DMS79 (cell line): ENCODE results near the gene CBL.
"Not testable (repeated sequence)": the region's sequence is repeated elsewhere in the genome, so short reads cannot be mapped to it uniquely, and the experiment has no call there.

Experiments
- DNase-seq: peaks from one replicate; lab custom pipeline; 2025; lab: John Stamatoyannopoulos, UW

The CBL gene

DNA sequence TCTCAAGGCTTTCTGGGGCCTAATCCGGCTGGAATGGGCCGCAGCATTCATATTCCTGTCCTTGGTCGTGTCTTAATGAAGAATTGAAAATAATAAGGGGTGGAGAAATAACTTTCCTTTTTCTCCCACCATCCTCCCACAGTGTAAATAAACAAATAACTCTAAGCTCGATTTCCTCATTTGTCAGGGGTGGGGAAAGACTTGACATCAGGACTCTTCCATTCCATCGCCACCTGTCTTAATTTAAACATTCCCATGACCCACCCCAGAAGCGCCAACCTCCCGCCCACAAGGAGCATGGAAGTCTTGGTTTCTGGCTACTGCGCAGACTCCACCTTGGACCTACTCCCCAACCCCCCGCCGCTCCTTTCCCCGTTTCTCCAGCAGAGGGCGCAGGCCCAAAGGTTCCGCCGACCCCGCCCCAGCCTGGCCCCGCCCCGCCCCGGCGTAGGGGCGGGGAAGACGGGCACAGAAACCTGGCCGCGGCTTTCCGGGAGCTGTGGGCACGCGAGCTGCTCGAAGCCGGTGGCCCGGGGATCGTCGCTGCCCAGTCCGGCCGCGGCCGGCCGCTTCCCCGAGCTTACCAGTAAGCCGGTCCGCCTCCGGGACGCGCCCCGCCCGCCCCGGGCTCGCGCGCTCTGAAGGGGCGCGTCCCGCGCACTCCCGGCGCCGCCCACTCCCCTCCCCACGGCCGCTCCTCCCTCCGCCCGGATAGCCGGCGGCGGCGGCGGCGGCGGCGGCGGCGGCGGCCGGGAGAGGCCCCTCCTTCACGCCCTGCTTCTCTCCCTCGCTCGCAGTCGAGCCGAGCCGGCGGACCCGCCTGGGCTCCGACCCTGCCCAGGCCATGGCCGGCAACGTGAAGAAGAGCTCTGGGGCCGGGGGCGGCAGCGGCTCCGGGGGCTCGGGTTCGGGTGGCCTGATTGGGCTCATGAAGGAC lies at the start of gene CBL:
Gene CBL (plus strand): TSS at position 766 of the 937 bp plus-strand sequence. CDS start 79 bp downstream, at position 845.
- peak; percentile 88 for DNase-seq

DNA sequence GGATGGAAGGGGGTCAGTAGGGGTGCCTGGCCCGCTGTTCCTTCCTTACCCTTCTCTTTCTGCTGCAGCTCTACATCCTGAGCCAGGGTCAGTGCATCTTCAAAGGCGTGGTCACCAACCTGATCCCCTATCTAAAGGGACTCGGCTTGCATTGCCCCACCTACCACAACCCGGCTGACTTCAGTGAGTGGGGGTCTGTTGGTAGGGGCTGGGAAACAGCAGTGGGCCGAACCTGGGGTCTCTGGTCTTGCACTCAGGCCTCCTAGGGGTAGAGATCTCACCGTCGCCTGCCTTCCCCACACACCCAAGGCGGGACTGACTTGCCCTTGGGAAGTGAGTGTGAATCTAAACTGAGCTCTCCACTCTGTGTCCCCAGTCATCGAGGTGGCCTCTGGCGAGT lies 49.6 kb upstream of the CBL start:
- no peak for DNase-seq

DNA sequence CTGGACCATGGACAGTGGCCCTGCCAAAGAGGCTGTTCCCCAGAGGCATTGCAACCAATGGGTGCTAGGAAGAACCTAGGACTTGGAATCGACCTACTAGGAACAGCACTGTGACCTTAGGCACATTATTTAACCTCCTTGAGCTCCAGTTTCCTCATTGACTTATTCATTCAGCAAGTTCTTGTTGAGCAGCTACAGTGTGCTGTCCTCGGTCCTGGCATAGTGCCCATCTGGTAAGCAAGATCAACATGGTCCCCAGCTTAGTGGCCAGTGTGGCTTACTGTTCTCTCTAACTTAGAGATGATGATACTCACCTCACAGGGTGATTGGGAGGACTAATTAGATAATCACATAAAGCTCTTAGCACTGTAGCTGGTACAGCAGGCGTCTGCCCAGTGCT lies 49.1 kb upstream of the CBL start:
- DNase-seq = no peak

DNA sequence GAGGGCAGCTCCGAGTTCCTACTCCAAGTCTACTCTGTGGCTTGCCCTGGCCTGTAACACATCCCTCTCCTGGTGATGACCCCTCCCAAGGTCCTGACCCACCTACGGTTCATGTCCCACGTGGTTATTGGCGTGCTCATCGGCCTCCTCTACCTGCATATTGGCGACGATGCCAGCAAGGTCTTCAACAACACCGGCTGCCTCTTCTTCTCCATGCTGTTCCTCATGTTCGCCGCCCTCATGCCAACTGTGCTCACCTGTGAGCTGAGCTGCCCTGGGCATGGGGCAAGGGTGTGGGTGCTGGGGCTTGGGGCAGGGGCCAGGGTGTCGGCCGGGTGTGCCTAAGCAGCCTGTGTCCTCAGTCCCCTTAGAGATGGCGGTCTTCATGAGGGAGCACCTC lies 47.7 kb upstream of the CBL start:
- DNase-seq = no peak

DNA sequence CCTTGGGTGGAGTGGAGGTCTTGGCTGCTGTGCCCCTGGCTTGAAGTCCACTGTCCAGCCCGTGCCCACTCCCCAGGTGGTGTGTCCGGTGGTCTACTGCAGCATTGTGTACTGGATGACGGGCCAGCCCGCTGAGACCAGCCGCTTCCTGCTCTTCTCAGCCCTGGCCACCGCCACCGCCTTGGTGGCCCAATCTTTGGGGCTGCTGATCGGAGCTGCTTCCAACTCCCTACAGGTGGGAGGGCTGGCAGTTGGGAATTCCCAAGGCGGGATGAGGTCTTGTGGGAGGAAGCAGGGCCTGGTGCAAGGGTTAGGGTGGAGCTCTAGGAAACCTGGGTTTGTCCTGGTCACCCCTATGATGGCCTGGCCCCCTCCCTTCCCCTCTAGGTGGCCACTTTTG lies 46.0 kb upstream of the CBL start:
- no peak for DNase-seq

DNA sequence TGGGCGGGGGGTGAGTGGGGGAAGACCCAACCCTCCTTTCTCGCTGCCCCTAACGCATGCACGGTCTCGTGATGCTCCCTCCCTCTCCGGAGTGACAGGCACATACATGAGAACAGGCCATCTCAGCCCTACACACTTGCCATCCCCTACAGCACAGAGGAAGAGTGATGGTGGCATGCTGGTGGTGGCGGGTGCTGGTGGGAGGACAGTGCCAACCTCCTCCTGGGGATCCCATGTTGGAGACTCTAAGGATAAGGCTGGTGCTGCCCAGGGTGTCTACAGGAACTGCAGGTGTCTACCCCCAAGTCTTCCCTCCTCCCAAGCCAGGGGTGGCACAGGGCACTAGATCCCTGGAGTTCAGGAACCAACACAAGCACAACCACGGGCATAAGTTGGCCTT lies 44.3 kb upstream of the CBL start:
- DNase-seq = no peak

DNA sequence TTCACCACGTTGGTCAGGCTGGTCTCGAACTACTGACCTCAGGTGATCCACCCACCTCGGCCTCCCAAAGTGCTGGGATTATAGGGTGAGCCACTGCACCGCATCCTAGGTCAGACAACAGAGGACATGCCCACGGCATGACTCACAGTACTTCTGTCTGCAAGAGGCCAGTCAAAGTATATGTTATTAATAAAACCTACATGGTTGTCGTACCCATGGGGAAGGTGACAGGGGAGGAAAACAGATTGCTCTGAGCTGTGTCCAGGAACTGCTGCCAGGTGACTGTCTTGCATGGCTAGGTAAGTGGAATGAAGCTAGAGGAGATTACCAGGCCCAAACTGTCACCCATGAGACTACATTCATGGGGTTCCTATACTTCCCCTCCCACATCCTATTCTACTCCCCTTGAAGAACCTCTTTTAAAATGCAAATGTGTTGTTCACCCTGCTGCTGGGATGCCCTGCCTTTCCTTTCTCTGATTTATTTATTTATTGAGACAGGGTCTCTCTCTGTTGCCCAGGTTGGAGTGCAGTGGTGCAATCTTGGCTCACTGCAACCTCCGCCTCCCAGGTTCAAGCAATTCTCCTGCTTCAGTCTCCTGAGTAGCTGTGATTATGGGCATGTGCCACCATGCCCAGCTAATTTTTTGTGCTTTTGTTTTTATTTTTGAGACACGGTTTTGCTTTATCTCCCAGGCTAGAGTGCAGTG lies 39.6 kb upstream of the CBL start:
- DNase-seq = no peak

DNA sequence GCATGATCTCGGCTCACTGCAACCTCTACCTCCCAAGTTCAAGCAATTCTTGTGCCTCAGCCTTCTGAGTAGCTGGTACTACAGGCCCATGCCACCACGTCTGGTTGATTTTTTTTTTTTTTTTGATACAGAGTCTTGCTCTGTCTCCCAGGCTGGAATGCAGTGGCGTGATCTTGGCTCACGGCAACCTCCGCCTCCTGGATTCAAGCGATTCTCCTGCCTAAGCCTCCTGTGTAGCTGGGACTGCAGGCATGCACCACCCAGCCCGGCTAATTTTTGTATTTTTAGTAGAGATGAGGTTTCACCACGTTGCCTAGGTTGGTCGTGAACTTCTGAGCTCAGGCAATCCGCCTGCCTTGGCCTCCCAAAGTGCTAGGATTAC lies 39.1 kb upstream of the CBL start:
- not testable (repeated sequence) for DNase-seq

DNA sequence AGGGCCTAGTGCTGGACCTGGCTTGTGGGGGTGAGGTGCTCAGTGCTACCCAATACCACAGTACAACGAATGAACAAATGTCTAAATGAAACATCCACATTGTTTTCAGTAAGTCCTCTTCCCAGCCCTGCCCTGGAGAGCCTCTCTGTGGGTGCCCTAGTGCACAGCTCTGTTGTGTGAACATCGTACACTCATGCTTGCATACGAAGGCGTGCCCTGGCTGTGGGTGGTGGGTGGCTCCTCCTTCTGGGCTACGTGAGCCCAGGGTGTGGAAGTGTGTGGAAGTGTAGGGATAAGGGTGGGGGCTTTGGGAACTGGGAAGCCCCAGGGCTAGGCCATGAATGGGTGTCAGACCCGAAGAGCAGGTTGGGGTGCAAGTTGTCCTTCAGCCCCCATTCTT lies 38.2 kb upstream of the CBL start:
- DNase-seq = no peak

DNA sequence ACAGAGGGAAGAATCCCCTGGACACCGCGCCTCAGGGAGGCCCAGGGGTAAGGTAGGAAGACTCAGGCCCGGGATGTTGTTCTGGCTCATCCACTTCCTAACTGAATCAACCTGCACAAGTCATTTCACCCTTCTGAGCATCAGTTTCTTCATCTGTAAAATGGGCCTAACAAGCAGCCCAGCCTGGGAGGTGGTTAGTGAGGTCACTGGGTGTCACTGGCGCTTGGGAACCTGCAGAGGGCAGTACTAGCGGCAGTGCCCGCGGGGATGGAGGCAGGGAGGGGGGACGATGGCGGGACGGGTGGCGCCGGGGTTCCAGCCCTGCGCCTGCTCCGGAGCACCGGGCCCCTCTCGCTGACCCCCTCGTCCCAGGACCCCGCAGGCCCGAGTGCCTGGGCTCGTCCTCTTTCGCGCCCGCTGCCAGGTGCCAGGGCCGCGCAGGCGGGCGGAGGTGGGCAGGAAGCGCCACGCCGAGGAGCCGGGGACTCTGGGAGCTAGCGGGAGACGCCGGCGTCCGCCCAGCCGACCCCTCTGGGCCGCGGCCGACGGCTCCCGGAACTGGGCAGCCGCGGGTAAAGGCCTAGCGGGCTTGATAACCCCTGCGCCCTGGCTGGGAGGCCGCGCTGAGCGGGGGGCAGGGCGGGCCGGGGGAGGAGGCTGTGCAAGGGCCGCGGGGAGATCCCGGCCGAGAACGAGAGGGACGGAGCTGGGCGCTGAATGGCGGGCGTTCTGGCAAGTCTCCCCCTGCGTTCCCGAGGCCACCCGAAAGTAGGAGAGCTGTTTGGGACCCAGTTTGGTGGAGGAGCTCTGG lies 37.5 kb upstream of the CBL start, which contains the start of gene NLRX1:
Gene NLRX1 (plus strand): TSS at position 255 of the 811 bp plus-strand sequence. CDS start 2,679 bp downstream, outside the sequence.
- DNase-seq = peak; percentile 73

DNA sequence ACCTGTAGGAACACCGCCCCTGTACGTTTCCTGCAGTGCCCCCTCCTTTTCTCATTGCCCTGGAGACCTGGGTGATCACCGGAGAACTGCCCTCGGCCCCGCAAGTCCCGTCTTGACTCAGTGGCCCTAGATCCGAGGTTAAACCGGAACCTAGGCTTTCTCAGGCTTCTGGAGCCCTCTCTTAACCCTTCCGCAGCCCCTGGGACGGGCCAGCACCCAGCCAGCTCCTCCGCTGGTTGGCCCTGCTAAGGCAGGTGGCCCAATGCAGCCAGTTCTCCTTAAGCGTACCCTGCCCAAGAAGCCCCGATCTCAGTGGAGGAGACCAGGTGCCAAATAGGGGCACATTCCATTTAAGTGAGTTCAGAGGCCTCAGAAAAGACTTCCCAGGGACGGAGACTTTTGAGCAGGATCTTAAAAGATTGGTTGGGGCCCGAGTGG lies 36.8 kb upstream of the CBL start:
- no peak for DNase-seq

DNA sequence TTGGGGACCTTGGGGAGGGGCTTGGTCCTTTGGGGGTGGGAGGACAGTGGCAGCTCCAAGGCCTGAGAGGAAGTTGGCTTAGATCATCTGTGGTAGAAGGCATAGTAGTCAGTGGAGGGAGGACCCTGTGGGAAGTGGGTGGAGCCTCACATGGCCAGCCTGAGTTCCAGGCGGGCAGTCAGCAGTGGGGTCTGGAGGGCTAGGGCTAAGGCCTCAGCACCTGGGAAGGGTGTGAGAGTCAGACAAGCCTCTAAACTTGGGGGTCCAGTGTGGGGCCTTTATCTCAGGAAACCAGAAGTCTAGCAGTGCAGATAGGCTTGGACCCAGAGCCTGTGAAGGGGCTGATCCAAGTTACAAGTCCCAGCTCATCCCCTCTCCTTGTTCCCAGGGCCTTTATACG lies 33.6 kb upstream of the CBL start:
- no peak for DNase-seq

DNA sequence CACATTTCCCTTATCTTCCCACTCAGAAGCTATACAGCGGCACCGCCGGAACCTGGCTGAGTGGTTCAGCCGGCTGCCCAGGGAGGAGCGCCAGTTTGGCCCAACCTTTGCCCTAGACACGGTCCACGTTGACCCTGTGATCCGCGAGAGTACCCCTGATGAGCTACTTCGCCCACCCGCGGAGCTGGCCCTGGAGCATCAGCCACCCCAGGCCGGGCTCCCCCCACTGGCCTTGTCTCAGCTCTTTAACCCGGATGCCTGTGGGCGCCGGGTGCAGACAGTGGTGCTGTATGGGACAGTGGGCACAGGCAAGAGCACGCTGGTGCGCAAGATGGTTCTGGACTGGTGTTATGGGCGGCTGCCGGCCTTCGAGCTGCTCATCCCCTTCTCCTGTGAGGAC lies 32.7 kb upstream of the CBL start:
- DNase-seq = no peak

DNA sequence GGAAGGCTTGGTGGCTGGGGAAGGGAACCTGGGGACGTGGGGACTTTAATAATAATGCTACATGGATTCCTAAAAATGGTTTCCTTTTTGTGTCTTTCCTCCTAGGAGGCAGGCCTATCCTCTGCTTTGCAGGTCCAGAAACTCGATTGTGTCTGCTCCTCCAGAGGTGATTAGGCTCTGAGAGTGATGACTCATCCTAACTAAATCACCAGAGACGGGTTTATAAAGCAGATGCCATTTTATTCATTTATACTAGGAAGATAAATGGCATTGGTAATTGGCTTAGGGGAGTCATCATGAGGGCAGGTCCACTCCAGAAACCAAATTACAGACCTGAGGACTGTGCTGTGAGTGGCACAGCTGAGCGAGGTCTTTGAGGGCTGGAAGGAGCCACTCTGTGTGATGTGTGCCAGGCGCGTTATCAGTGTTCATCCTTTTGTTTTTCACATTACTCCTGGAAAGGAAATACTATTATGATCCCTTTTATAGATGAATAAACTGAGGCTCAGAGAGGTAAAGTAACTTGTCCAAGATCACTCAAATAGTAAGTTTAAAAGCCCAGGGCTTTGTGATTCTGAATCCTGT lies 30.6 kb upstream of the CBL start:
- no peak for DNase-seq

DNA sequence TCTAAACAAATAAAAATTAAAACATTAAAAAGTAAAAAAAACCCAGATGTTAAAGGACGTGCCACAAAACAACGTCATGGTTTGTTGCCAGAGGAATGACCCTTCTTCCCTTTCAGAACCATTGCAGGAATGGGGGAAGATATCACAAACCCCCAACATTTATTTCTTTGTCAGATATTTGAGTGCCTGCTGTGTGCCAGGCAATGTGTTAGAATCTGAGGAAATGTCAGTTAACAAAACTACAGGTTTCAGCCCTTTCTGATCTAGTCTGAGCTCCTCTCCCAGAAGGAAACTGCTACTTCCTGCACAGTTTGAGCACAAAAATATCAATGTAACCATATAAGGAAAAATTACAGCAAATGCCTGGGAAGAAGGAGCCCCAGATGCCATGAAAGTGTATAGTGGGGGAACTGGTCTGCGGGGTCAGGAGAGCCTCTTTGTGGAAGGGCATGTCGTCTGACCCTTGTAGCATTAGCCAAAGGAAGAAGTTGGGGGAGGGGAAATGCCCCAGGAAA lies 27.9 kb upstream of the CBL start:
- DNase-seq = no peak

DNA sequence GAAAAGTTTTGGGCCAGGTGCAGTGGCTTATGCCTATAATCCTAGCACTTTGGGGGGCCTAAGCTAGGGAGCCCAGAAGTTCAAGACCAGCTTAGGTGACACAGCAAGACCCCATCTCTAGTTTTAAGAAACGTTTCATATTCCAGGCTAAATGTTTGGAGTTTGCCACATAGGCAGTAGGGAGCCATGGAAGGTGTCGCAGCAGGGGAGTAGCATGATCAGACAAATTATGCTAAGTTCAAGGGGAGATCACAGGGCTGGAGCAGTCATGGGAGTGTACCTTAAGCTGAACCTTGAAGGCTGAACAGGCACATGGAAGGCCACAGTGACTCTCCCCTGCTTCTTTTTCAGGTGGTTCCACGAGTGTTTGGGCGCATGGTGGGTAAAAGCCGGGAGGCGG lies 26.8 kb upstream of the CBL start:
- no peak for DNase-seq

DNA sequence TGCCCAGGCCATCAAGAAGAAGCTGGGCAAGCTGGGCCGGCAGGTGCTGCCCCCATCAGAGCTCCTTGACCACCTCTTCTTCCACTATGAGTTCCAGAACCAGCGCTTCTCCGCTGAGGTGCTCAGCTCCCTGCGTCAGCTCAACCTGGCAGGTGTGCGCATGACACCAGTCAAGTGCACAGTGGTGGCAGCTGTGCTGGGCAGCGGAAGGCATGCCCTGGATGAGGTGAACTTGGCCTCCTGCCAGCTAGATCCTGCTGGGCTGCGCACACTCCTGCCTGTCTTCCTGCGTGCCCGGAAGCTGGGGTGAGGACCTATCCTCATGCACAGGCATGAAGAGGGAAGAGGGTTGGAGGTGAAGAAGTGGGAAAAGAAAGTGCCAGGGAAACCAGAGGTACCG lies 26.2 kb upstream of the CBL start:
- DNase-seq = peak; percentile 97

DNA sequence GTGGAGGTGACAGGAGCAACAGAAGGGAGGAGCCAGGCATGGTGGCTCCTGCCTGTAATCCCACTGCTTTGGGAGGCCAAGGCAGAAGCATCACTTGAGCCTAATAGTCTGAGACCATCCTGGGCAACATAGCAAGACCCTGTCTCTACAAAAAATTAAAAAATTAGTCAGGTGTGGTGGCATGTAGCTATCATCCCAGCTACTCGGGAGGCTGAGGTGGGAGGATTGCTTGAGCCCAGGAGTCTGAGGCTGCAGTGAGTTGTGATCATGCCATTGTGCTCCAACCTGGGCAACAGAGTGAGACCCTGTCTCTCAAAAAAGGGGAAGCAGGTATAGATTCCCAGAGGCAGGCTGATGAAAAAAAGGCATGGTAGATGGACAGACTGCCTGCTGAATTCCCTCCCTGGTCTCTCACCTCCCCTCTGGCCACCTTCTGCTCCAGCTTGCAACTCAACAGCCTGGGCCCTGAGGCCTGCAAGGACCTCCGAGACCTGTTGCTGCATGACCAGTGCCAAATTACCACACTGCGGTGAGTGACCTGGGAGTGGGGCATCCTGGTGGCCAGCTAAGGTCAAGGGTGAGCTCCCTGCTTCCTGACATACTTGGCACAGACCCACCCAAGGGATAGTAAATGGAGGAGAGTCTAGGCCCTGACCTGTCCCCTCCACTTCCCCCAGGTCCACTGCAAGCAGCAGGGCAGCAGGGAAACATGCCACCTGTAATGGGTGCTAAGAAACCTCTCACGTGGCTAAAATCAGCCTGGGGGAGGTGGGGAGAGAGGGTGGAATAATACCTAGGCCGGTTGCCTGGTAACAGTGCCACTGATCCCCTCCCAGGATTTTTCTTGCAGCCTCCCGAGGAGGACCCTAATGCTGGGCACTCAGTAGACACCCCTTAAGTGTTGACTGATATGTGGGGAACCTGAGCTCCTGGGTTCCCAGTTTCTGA lies 25.1 kb upstream of the CBL start:
- no peak for DNase-seq

DNA sequence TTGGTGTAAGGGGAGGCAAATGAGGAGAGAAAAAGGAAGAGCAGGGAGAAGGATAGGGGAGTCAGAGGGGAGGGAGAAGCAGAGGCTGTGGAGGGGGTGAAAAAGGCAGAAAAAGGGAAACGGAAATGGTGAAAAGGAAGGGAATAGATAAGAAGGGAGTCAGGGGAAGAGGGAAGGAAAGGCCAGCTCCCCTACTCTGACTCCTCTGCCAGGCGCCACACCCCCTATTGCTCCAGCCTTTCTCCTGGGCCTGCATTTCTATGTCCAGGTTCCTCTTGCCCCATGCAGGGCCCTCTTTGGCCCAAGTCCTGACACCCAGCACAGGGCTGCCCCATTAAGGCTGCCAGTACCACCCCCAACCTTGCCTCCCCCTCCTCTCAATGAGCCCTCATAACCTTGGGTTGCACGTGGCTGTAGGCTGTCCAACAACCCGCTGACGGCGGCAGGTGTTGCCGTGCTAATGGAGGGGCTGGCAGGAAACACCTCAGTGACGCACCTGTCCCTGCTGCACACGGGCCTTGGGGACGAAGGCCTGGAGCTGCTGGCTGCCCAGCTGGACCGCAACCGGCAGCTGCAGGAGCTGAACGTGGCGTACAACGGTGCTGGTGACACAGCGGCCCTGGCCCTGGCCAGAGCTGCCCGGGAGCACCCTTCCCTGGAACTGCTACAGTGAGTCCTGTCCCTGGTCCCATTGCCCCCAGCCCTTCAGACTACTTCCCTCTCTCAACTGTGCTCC lies 24.3 kb upstream of the CBL start:
- no peak for DNase-seq

DNA sequence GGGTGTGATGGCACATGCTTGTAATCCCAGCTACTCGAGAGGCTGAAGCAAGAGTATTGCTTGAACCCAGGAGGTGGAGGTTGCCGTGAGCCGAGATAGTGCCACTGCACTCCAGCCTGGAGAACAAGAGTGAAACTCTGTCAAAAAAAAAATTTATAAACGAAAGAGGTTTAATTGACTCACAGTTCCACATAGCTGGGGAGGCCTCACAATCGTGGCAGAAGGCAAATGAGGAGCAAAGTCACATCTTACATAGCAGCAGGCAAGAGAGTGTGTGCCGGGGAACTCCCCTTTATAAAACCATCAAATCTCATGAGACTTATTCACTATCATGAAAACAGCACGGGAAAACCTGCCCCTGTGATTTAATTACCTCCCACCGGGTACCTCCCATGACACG lies 21.7 kb upstream of the CBL start:
- DNase-seq = not testable (repeated sequence)
